HEK293 (cell line): ENCODE data around the gene TBL1X.

Source experiments
- ZNF76 ChIP-seq: fragments of 450-650 bp; formaldehyde crosslinking; IDR thresholded peaks from 2 replicates; pipeline ENCODE4; 2016; ENCODE audit warnings: low read depth, missing biosample characterization, missing genetic modification characterization, borderline replicate concordance
- TF ChIP-seq, protein P1 (sequence below): fragments of 450-650 bp; formaldehyde crosslinking; IDR thresholded peaks from 2 replicates; pipeline ENCODE4 v1.5.1; 2016; ENCODE audit warnings: missing biosample characterization, missing genetic modification characterization
- TF ChIP-seq, protein P2 (sequence below): fragments of 450-650 bp; formaldehyde crosslinking; IDR thresholded peaks from 2 replicates; pipeline ENCODE4 v1.5.1; 2016; ENCODE audit warnings: missing biosample characterization, missing genetic modification characterization

DNA sequence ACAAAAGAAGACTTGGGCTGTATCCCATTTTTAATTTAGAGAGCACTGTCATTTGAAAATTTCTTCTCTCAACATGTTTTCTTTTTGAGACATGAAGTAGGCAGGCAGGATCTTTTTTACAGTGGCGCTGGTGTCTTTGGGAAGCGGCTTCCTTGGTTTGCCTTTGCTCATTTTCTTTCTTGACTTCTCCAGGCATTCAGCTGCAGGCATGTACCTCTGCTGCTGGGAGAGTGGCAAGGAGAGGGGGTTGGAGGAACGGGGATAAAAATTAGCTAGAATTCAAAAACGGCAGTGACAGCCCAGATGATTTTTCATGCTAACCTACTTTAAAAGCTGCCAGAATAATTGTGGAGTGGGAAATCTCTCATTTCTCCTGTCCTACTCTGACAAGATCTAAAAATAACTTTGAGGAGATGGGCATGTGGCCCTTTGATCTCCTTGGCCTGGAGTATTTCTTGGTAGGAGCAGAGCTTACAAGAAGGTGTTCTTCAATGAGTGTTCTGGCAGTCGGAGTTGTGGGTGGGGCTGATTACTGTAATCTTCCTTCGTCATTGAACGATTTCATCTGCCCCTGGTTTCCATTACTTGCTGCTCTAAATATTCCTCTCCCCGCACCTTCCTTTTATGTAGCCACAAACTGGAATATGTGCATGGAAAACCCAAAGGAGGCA is 54.8 kb downstream of the TBL1X start:
- TF ChIP-seq, protein P1, sequence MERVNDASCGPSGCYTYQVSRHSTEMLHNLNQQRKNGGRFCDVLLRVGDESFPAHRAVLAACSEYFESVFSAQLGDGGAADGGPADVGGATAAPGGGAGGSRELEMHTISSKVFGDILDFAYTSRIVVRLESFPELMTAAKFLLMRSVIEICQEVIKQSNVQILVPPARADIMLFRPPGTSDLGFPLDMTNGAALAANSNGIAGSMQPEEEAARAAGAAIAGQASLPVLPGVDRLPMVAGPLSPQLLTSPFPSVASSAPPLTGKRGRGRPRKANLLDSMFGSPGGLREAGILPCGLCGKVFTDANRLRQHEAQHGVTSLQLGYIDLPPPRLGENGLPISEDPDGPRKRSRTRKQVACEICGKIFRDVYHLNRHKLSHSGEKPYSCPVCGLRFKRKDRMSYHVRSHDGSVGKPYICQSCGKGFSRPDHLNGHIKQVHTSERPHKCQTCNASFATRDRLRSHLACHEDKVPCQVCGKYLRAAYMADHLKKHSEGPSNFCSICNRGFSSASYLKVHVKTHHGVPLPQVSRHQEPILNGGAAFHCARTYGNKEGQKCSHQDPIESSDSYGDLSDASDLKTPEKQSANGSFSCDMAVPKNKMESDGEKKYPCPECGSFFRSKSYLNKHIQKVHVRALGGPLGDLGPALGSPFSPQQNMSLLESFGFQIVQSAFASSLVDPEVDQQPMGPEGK = no peak
- TF ChIP-seq, protein P2, sequence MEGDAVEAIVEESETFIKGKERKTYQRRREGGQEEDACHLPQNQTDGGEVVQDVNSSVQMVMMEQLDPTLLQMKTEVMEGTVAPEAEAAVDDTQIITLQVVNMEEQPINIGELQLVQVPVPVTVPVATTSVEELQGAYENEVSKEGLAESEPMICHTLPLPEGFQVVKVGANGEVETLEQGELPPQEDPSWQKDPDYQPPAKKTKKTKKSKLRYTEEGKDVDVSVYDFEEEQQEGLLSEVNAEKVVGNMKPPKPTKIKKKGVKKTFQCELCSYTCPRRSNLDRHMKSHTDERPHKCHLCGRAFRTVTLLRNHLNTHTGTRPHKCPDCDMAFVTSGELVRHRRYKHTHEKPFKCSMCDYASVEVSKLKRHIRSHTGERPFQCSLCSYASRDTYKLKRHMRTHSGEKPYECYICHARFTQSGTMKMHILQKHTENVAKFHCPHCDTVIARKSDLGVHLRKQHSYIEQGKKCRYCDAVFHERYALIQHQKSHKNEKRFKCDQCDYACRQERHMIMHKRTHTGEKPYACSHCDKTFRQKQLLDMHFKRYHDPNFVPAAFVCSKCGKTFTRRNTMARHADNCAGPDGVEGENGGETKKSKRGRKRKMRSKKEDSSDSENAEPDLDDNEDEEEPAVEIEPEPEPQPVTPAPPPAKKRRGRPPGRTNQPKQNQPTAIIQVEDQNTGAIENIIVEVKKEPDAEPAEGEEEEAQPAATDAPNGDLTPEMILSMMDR (tag by site-specific recombination) = no peak
- TF ChIP-seq ZNF76 = no peak
